GM19452 (cell line): Measurements from ENCODE around the gene NPAS3.

Source experiments
- ATAC-seq: cut with Tn5 transposase; IDR thresholded peaks from one replicate; pipeline ENCODE4 v1.9.1; 2021; ENCODE audit not compliant: unreplicated experiment

NPAS3 gene

GRCh38 chr14:33733310-33733709 is 794.6 kb downstream of the NPAS3 start:
- no peak for ATAC-seq

- no peak for ATAC-seq
Measured at GRCh38 chr14:33733721-33734120, 795.0 kb downstream of the NPAS3 start.

- ATAC-seq: no peak
Measured at GRCh38 chr14:33734387-33734786, 795.7 kb downstream of the NPAS3 start.

- ATAC-seq: no peak
Measured at GRCh38 chr14:33736299-33736825, 797.7 kb downstream of the NPAS3 start.

GRCh38 chr14:33736979-33737378 is 798.3 kb downstream of the NPAS3 start:
- no peak for ATAC-seq

- ATAC-seq: no peak
Measured at GRCh38 chr14:33737446-33737845, 798.8 kb downstream of the NPAS3 start.

GRCh38 chr14:33738029-33738428 is 799.4 kb downstream of the NPAS3 start:
- no peak for ATAC-seq

- no peak for ATAC-seq
Measured at GRCh38 chr14:33738491-33738890, 799.8 kb downstream of the NPAS3 start.

- ATAC-seq: no peak
Measured at GRCh38 chr14:33740531-33740930, 801.9 kb downstream of the NPAS3 start.

GRCh38 chr14:33742166-33742565 is 803.5 kb downstream of the NPAS3 start:
- ATAC-seq: no peak

- no peak for ATAC-seq
Measured at GRCh38 chr14:33745163-33745562, 806.5 kb downstream of the NPAS3 start.

GRCh38 chr14:33747749-33748148 is 809.1 kb downstream of the NPAS3 start:
- no peak for ATAC-seq

- ATAC-seq: no peak
Measured at GRCh38 chr14:33754261-33754660, 815.6 kb downstream of the NPAS3 start.

- ATAC-seq: no peak
Measured at GRCh38 chr14:33755358-33755757, 816.7 kb downstream of the NPAS3 start.

GRCh38 chr14:33756833-33757232 is 818.2 kb downstream of the NPAS3 start:
- ATAC-seq: no peak

- no peak for ATAC-seq
Measured at GRCh38 chr14:33758547-33758946, 819.9 kb downstream of the NPAS3 start.

- no peak for ATAC-seq
Measured at GRCh38 chr14:33762161-33762851, 823.6 kb downstream of the NPAS3 start.

- ATAC-seq: no peak
Measured at GRCh38 chr14:33764876-33765650, 826.4 kb downstream of the NPAS3 start.

- ATAC-seq: no peak
Measured at GRCh38 chr14:33767586-33768457, 829.1 kb downstream of the NPAS3 start.

- ATAC-seq: no peak
Measured at GRCh38 chr14:33768458-33768830, 829.8 kb downstream of the NPAS3 start.
